Stimulated activated CD8-positive, alpha-beta memory T cell treated with anti-CD3 and anti-CD28 coated beads, Interleukin-4, amount 100 ng/mL, for 24 hours (primary cell): ENCODE measurements around the gene LDOC1.
"Not testable (repeated sequence)": the region's sequence is repeated elsewhere in the genome, so short reads cannot be mapped to it uniquely, and the experiment has no call there.

Experiments
- DNase-seq: peaks from one replicate; pipeline ENCODE4 v3.0.0-alpha.2; 2020; ENCODE audit warnings: low read depth

Gene LDOC1

GRCh38 chrX:141176586-141177451 is at the start of gene LDOC1:
LDOC1 (minus strand) TSS chrX:141177129; CDS start chrX:141177021, 108 bp downstream.
- peak; percentile 60 for DNase-seq

GRCh38 chrX:141221611-141222010 is 44.7 kb upstream of the LDOC1 start:
- no peak for DNase-seq

- DNase-seq, result no peak
Observed at GRCh38 chrX:141220342-141221008, 43.5 kb upstream of the LDOC1 start.

GRCh38 chrX:141214196-141214595 is 37.3 kb upstream of the LDOC1 start:
- DNase-seq, result no peak

GRCh38 chrX:141201962-141202361 is 25.0 kb upstream of the LDOC1 start:
- no peak for DNase-seq

GRCh38 chrX:141188573-141188972 is 11.6 kb upstream of the LDOC1 start:
- not testable (repeated sequence) for DNase-seq

- no peak for DNase-seq
Observed at GRCh38 chrX:141185366-141185765, 8.4 kb upstream of the LDOC1 start.

GRCh38 chrX:141183000-141183399 is 6.1 kb upstream of the LDOC1 start:
- no peak for DNase-seq

GRCh38 chrX:141180851-141181250 is 3.9 kb upstream of the LDOC1 start:
- DNase-seq, result no peak

GRCh38 chrX:141175786-141176185 is 1.1 kb downstream of the LDOC1 start:
- DNase-seq, result no peak

GRCh38 chrX:141164406-141164805 is 12.5 kb downstream of the LDOC1 start:
- no peak for DNase-seq

- no peak for DNase-seq
Observed at GRCh38 chrX:141158084-141158483, 18.8 kb downstream of the LDOC1 start.

GRCh38 chrX:141155231-141155630 is 21.7 kb downstream of the LDOC1 start:
- not testable (repeated sequence) for DNase-seq

GRCh38 chrX:141142946-141143345 is 34.0 kb downstream of the LDOC1 start:
- no peak for DNase-seq

GRCh38 chrX:141133272-141133671 is 43.7 kb downstream of the LDOC1 start:
- no peak for DNase-seq

GRCh38 chrX:141127146-141127545 is 49.8 kb downstream of the LDOC1 start:
- DNase-seq, result no peak
